ENCODE results near the gene TBC1D22B.

TBC1D22B gene

DNA sequence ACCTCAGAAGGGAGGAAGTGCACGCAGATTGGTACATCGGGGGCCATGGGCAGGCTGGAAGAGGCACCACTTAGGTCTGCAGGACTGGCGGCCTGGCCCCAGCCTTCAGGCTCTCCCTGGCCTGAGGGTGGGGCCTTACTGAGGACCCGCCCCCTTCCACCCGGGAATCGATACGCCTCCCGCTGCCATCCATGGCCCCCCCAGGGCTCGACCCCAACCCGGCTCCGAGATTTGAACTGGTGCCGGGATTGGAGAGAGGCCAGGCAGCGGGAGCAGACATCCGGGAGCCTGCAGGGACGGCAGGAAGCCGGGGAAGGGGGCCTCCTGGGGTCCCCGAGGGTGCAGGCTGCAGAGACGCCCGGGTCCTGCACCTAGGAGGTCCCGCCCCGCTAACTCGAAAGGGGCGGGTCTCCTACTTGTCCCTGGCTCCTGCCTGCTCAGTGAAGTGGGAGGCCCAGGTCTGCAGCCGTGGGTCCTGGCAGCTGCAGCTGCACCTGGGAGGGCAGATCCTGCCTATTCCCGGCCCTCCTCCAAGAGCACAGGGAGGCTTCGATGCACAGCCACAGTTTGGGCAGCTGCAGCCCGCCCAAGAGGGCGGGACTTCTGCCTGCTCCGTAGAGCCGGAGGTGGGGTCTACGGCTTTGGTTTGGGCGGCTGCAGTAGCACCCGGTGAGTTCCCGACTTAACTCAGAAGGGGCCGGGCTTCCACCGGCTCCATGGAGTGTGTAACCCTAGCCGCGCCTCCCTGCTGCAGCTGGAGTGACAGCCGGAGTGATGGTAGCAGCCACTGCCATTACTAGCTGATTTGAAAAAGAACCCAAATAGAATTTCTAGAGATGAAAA, 35.2 kb upstream of the TBC1D22B start:
- no peaks in the 10 kb centered on the region for H3K79me2 ChIP-seq (ENCODE audit: insufficient read depth, low read length)
- peak overlapping the region; percentile 67 for H3K4me2 ChIP-seq (ENCODE audit: low read depth, low read length, poor library complexity, severe bottlenecking)
- no peak overlapping the region for H3K27ac ChIP-seq (ENCODE audit: low read depth, low read length)
- H3F3A ChIP-seq (ENCODE audit: insufficient read depth): peaks cover 4% of the 10 kb centered on the region; the same call in 1 of the 2 replicates
- no peaks in the 10 kb centered on the region for H4K20me1 ChIP-seq (ENCODE audit: low read depth, low read length)
- H2AFZ ChIP-seq (ENCODE audit: low read depth, low read length, severe bottlenecking): peak overlapping the region; percentile 97
- no peaks in the 10 kb centered on the region for H3K36me3 ChIP-seq (ENCODE audit: low read length)
- H3K9me2 ChIP-seq (replicated peaks; ENCODE audit: insufficient read depth, low read length): no peaks in the 10 kb centered on the region
- TF ChIP-seq EZH2phosphoT487 (conservative IDR thresholded peaks at IDR 0.05; ENCODE audit: low read length): no peak
- TF ChIP-seq, protein P1, sequence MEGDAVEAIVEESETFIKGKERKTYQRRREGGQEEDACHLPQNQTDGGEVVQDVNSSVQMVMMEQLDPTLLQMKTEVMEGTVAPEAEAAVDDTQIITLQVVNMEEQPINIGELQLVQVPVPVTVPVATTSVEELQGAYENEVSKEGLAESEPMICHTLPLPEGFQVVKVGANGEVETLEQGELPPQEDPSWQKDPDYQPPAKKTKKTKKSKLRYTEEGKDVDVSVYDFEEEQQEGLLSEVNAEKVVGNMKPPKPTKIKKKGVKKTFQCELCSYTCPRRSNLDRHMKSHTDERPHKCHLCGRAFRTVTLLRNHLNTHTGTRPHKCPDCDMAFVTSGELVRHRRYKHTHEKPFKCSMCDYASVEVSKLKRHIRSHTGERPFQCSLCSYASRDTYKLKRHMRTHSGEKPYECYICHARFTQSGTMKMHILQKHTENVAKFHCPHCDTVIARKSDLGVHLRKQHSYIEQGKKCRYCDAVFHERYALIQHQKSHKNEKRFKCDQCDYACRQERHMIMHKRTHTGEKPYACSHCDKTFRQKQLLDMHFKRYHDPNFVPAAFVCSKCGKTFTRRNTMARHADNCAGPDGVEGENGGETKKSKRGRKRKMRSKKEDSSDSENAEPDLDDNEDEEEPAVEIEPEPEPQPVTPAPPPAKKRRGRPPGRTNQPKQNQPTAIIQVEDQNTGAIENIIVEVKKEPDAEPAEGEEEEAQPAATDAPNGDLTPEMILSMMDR (IDR thresholded peaks at IDR 0.05; ENCODE audit: insufficient read depth, low read length, poor library complexity, severe bottlenecking): no peak
- H3K4me3 ChIP-seq (ENCODE audit: insufficient read depth, low read length, poor library complexity, severe bottlenecking): peak overlapping the region; percentile 61
- no peaks in the 10 kb centered on the region for H3K9me3 ChIP-seq (ENCODE audit: insufficient read depth, low read length)
- peak overlapping the region; percentile 40 for H3K9ac ChIP-seq (ENCODE audit: low read length)
- H3K27me3 ChIP-seq (ENCODE audit: low read length): no peaks in the 10 kb centered on the region

DNA sequence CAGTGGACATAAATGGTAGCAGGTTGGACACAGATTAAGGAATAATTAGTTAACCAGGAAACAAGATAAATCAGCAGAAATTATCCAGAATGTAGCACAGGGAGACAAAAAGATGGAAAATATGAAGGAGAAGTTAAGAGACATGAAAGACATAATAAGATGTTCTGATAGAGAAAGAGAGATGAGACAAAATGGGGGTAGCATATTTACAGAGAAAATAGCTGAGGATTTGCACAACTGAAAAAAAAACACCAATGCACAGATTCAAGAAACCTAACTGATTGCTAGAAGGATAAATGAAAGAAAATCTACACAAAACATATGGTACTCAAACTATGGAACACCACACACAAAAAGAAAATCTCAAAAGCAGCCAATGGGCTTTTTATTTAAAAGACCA, 34.6 kb upstream of the TBC1D22B start:
- H3K79me2 ChIP-seq (ENCODE audit: insufficient read depth, low read length): no peaks in the 10 kb centered on the region
- no peaks in the 10 kb centered on the region for H3K9me3 ChIP-seq (ENCODE audit: insufficient read depth, low read length)
- H3F3A ChIP-seq (ENCODE audit: insufficient read depth): peaks cover 4% of the 10 kb centered on the region; the same call in 1 of the 2 replicates
- H3K27me3 ChIP-seq (ENCODE audit: low read length): no peaks in the 10 kb centered on the region
- H3K36me3 ChIP-seq (ENCODE audit: low read length): no peaks in the 10 kb centered on the region
- peak overlapping the region; percentile 61 for H3K4me3 ChIP-seq (ENCODE audit: insufficient read depth, low read length, poor library complexity, severe bottlenecking)
- H3K9ac ChIP-seq (ENCODE audit: low read length): peak overlapping the region; percentile 40
- H3K9me2 ChIP-seq (replicated peaks; ENCODE audit: insufficient read depth, low read length): no peaks in the 10 kb centered on the region
- TF ChIP-seq, protein P1 (IDR thresholded peaks at IDR 0.05; ENCODE audit: insufficient read depth, low read length, poor library complexity, severe bottlenecking): no peak
- TF ChIP-seq EZH2phosphoT487 (conservative IDR thresholded peaks at IDR 0.05; ENCODE audit: low read length): no peak
- peak overlapping the region; percentile 67 for H3K4me2 ChIP-seq (ENCODE audit: low read depth, low read length, poor library complexity, severe bottlenecking)
- H4K20me1 ChIP-seq (ENCODE audit: low read depth, low read length): no peaks in the 10 kb centered on the region
- peak overlapping the region; percentile 97 for H2AFZ ChIP-seq (ENCODE audit: low read depth, low read length, severe bottlenecking)
- H3K27ac ChIP-seq (ENCODE audit: low read depth, low read length): no peak overlapping the region

DNA sequence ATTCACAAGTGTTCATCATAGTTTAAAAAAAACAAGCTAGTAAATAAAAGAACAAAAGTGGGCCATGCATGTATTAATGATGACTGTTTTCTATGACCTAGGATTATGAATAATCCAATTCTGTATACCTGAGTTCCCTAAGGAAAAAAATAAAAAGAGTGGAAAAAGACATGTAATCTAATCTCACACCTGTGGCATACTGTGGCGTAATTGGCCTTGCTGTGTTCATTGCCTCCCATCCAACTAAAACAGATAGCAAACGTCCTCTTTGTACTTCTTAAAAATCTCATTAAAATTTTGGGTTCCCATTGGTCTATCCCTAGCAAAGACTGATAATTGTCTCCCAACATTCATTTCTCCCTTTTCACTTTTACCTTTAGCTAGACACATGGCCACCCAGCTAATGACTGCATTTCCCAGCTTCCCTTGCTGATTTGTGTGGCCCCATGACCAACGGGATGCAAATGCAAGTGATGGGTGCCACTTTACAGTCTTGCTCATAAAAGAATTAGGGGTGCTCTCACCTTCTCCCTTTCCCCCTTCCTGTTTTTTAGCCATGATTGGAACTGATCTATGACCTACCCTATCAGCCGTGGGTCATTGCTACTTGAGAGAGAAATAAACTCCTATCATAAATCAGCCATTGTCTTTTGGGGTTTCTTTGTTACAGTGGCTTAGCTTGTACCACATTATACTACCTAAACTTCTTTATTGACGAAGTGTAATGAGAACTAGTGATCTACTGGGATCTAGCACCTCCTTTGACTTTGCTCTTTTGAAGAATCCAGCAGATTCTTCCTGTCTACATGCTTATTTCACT, 32.0 kb upstream of the TBC1D22B start:
- Histone ChIP-seq H4K20me1 (ENCODE audit: low read depth, low read length) (no peaks in the 10 kb centered on the region), H3K4me2 (ENCODE audit: low read depth, low read length, poor library complexity, severe bottlenecking) (no peak overlapping the region), H3K9ac (ENCODE audit: low read length) (no peak overlapping the region), H3K27me3 (ENCODE audit: low read length) (no peaks in the 10 kb centered on the region), H3F3A (ENCODE audit: insufficient read depth) (no peaks in the 10 kb centered on the region; the same call in 1 of the 2 replicates), H3K79me2 (ENCODE audit: insufficient read depth, low read length) (no peaks in the 10 kb centered on the region), H3K4me3 (ENCODE audit: insufficient read depth, low read length, poor library complexity, severe bottlenecking) (no peak overlapping the region), H3K27ac (ENCODE audit: low read depth, low read length) (no peak overlapping the region), H3K9me2 (replicated peaks; ENCODE audit: insufficient read depth, low read length) (no peaks in the 10 kb centered on the region), H3K36me3 (ENCODE audit: low read length) (no peaks in the 10 kb centered on the region), H3K9me3 (ENCODE audit: insufficient read depth, low read length) (no peaks in the 10 kb centered on the region), H2AFZ (ENCODE audit: low read depth, low read length, severe bottlenecking) (no peak overlapping the region)
- TF ChIP-seq, protein P1 (IDR thresholded peaks at IDR 0.05; ENCODE audit: insufficient read depth, low read length, poor library complexity, severe bottlenecking): no peak

All from SU-DHL-6 (cell line).